ENCODE results near the gene SDK1. TPM values are rescaled to one million over a fixed set of nuclear protein-coding genes. Genes with fewer than 3 reads are reported as not detected.

The SDK1 gene
- total RNA-seq, 4 donors from 2014 or later: 2.0 to 9.3 (median 3.8) TPM

GRCh38 chr7:3533040-3533439 lies 232.0 kb downstream of the SDK1 start:
- DNase-seq: no peak
- Histone ChIP-seq H3K36me3 (no peaks in the 10 kb centered on the region), H3K4me1 (no peaks in the 10 kb centered on the region), H3K27me3 (no peaks in the 10 kb centered on the region), H3K4me3 (no peak overlapping the region), H3K27ac (no peak overlapping the region), H3K9me3 (no peaks in the 10 kb centered on the region)
- WGBS, 2 donors: 78 to 88% methylated on average over 1 of the region's 1 CpG
- intact Hi-C loops (cut with DNase I): no loop called here
- TF ChIP-seq POLR2A (IDR thresholded peaks at IDR 0.05) (no peak), CTCF (IDR thresholded peaks at IDR 0.05) (no peak)

GRCh38 chr7:3537210-3537875 lies 236.3 kb downstream of the SDK1 start:
- TF ChIP-seq POLR2A (IDR thresholded peaks at IDR 0.05) (no peak), CTCF (IDR thresholded peaks at IDR 0.05) (no peak)
- no peak for DNase-seq
- no peaks in the 10 kb centered on the region for H3K4me1 ChIP-seq
- intact Hi-C loops (cut with DNase I): no loop called here
- H3K4me3 ChIP-seq: no peak overlapping the region
- H3K9me3 ChIP-seq: no peaks in the 10 kb centered on the region
- no peaks in the 10 kb centered on the region for H3K27me3 ChIP-seq
- H3K36me3 ChIP-seq: no peaks in the 10 kb centered on the region
- no peak overlapping the region for H3K27ac ChIP-seq
- WGBS, 2 donors: 60 to 88% methylated on average over 4 to 6 of the region's 6 CpGs

GRCh38 chr7:3538041-3538440 lies 237.0 kb downstream of the SDK1 start:
- no peak for DNase-seq
- no peak overlapping the region for H3K27ac ChIP-seq
- no peak overlapping the region for H3K4me3 ChIP-seq
- no peaks in the 10 kb centered on the region for H3K9me3 ChIP-seq
- TF ChIP-seq POLR2A (IDR thresholded peaks at IDR 0.05) (no peak), CTCF (IDR thresholded peaks at IDR 0.05) (no peak)
- no peaks in the 10 kb centered on the region for H3K36me3 ChIP-seq
- intact Hi-C loops (cut with DNase I): no loop called here
- no peaks in the 10 kb centered on the region for H3K27me3 ChIP-seq
- no peaks in the 10 kb centered on the region for H3K4me1 ChIP-seq
- 78 to 85% methylated on average over 3 of the region's 3 CpGs for WGBS, 2 donors

- no peaks in the 10 kb centered on the region for H3K36me3 ChIP-seq
- 66 to 73% methylated on average over 5 of the region's 5 CpGs for WGBS, 2 donors
- H3K27me3 ChIP-seq: no peaks in the 10 kb centered on the region
- no peak for TF ChIP-seq CTCF (IDR thresholded peaks at IDR 0.05)
- TF ChIP-seq POLR2A (IDR thresholded peaks at IDR 0.05): no peak
- no peaks in the 10 kb centered on the region for H3K4me1 ChIP-seq
- intact Hi-C loops (cut with DNase I): no loop called here
- H3K4me3 ChIP-seq: no peak overlapping the region
- no peak for DNase-seq
- H3K9me3 ChIP-seq: no peaks in the 10 kb centered on the region
- no peak overlapping the region for H3K27ac ChIP-seq
Measured at GRCh38 chr7:3540456-3541220, 239.6 kb downstream of the SDK1 start.

- H3K4me1 ChIP-seq: no peaks in the 10 kb centered on the region
- intact Hi-C loops (cut with DNase I): no loop called here
- TF ChIP-seq CTCF (IDR thresholded peaks at IDR 0.05): no peak
- TF ChIP-seq POLR2A (IDR thresholded peaks at IDR 0.05): no peak
- WGBS, 2 donors: 75 to 79% methylated on average over 5 of the region's 5 CpGs
- H3K27me3 ChIP-seq: no peaks in the 10 kb centered on the region
- no peaks in the 10 kb centered on the region for H3K36me3 ChIP-seq
- H3K9me3 ChIP-seq: no peaks in the 10 kb centered on the region
- DNase-seq: no peak
- no peak overlapping the region for H3K27ac ChIP-seq
- no peak overlapping the region for H3K4me3 ChIP-seq
Measured at GRCh38 chr7:3544202-3544601, 243.2 kb downstream of the SDK1 start.
